ENCODE data around the gene CAMK2D.

GRCh38 chr4:113639326-113639725 lies 122.2 kb downstream of the CAMK2D start:
- no peak for TF ChIP-seq EZH2 (IDR thresholded peaks at IDR 0.05)
- TF ChIP-seq FOXP2 (optimal IDR thresholded peaks at IDR 0.05; ENCODE audit: control extremely low read depth, extremely low read length, insufficient read depth): no peak
